ENCODE results near the gene SLC22A8.
"Not testable (repeated sequence)": the region's sequence is repeated elsewhere in the genome, so short reads cannot be mapped to it uniquely, and the experiment has no call there.

The SLC22A8 gene

GRCh38 chr11:62985041-62985750, 30.4 kb downstream of the SLC22A8 start:
- DNase-seq, result no peak

GRCh38 chr11:62984451-62984991, 31.1 kb downstream of the SLC22A8 start, which contains the start of gene SLC22A6:
Gene SLC22A6 (minus strand): TSS chr11:62984967. CDS start chr11:62984690, 277 bp downstream.
- DNase-seq, result no peak

GRCh38 chr11:62983536-62984199, 32.0 kb downstream of the SLC22A8 start:
- no peak for DNase-seq

DNA sequence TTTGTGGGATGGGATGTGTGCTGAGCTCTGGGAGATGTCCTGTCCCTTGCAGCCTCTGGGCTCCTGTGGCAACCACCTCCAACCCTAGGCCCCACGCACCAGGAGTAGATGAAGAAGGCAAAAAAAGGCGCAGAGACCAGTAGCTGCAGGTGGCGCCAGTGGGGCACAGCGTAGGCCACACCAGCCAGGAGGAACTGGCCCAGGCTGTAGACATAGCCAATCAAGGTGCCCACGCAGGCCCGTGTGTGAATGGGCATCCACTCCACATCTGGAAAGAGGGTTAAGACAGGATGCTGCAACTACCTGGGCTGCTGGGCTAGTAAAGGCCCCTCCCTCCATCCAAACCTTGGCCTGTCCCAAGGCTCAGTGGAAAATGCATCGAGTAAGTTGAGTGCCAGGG, 33.9 kb downstream of the SLC22A8 start:
- DNase-seq, result no peak

DNA sequence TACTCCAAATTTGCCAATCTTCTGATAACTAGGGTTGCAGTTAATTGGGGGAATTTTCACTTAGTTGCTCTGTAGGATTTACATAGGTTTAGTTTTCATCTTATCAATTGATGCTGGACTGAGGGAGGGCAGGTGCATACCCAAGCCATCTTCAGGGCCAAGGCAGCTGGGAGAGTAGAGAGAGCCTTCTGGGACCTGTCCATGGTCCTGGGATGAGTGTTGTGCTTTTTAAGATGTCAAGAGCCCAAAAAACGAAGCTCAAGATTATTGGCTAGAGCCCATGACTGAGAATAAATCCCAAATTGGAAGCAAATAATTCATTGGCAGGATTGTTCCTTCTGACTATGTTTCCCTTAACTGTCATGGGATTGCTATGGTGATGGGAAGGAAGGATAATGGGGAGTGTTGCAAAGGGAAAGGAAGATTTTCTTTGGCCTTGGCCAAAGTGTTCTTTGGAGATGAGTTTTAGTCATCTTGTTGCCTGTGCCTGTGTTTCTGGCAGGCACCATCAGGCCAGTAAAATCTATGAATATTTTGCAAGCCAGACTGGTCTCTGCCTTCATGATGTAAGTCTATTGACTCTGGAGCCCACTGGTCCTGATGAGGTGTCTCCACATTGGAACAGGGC, 35.4 kb downstream of the SLC22A8 start:
- no peak for DNase-seq

GRCh38 chr11:62976109-62976508, 39.5 kb downstream of the SLC22A8 start:
- DNase-seq, result no peak

GRCh38 chr11:62974848-62975522, 40.7 kb downstream of the SLC22A8 start:
- DNase-seq, result peak; percentile 41

GRCh38 chr11:62965574-62965973, 50.1 kb downstream of the SLC22A8 start:
- no peak for DNase-seq

- no peak for DNase-seq
Observed at GRCh38 chr11:62962391-62962790, 53.2 kb downstream of the SLC22A8 start.

GRCh38 chr11:62961017-62961570, 54.5 kb downstream of the SLC22A8 start:
- no peak for DNase-seq

DNA sequence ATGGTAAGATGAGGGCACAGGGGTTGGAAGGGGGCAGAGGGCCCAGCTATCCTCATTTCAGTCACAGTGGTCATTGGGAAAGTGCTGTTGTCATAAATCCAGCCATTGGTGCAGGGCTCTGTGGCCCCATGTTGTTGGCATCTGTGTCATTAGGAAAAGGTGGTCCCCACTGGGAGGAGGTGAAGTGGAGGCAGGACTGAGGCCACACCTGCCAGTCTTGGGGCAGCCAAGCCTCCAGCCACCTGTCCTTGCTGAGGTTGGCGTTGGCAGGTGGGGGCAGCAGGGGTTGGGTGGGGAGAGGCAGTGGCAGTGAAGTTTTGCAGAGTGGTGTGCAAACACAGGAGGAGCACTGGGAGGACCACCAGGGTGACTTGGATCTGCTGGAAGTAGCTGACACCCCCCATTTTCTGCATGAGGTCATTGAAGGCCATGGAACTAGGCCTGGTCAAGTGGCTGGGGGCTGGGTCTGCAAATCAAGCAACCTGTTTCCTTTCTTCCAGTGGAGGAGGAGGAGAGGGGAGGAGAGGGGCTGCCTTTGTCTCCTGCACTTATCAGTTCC, 56.1 kb downstream of the SLC22A8 start:
- no peak for DNase-seq

DNA sequence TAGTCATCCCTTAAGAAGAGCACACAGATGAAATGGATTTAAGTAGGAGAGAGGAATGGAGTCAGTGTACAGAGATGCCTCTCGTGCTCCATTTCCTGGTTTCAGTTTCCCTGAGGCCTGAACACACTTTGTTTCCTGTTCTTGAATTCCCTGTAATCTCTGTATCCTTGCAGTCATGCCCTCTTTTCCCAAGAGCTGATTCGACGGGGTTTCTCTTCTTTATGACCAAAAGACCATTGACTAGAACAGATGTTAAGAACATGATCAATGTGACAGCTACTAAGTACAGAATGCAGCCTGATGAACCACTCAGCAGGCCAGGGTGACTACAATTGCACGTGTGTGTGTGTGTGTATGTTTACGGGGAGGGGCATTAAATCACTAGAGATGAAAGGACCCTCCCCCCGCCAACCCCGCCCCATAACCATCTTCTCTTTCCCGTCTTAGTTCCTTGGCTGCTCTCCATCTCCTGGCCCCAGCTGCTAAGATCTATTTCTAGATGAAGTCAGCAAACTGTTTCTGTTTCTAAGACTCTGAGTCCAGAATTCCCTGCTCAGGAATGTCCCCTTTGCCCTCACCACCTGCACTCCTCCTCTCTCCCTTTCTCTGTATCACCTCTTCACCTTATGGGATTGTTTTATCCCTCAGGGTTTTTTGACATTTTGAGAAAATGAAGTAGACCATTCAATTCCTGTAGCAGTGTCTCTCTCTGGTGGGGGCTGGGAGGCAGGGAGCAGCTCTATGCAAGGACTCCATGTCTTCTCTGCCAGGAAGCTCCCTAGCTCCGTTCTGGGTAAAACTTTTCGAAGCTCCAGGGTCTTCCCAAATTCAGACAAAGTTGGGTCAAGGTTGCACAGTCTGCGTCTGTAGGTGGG, 56.9 kb downstream of the SLC22A8 start:
- DNase-seq, result no peak

- no peak for DNase-seq
Observed at GRCh38 chr11:62957147-62957546, 58.5 kb downstream of the SLC22A8 start.

GRCh38 chr11:62954478-62954877, 61.2 kb downstream of the SLC22A8 start:
- no peak for DNase-seq

- no peak for DNase-seq
Observed at GRCh38 chr11:62953811-62954210, 61.8 kb downstream of the SLC22A8 start.

DNA sequence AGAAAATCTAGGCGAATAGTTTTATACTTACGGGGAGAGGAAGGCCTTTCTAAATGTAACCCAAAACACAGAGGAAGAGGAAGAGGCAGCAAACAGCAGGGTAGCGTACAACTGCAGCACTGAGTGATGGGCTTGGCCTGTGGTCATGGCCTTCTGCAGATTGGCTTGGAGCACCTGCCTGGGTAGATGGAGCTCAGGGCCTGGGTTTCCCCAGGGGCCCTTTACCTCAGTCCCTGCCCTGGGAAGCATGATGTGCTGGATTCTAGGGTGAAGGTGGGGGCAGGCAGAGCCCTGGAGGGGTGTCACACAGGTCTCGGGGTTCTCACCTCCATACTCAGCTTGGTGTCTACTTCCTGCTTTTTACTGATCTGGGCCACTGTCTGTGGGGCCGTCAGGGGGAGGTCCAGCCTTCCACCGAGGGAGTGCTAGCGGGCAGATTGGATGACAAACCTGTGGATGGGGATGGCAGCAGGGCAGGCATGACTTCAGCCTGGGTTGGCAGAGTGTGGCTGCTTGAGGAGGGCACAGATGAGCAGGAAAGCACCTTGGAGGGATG, 66.8 kb downstream of the SLC22A8 start:
- DNase-seq, result no peak

GRCh38 chr11:62945538-62945937, 70.1 kb downstream of the SLC22A8 start:
- not testable (repeated sequence) for DNase-seq

All from activated CD4-positive, alpha-beta T cell treated with anti-CD3 and anti-CD28 coated beads for 48 hours (primary cell).